Fibroblast of the aortic adventitia (primary cell): Measurements from ENCODE around the gene FAM131A. TPM values are rescaled to one million over a fixed set of nuclear protein-coding genes. Genes with fewer than 3 reads are reported as not detected.

Source experiments
- DNase-seq: peaks from one replicate; pipeline ENCODE4 v3.0.0-alpha.2; 2010; ENCODE audit warnings: low read depth
- H3K4me3 ChIP-seq: 2 replicates; pipeline ENCODE4 v1.5.1; 2011; ENCODE audit warnings: low read depth, mild to moderate bottlenecking, control low read depth, low read length, moderate library complexity
- total RNA-seq: library from RNA; depleted of rRNA; stranded (reverse); fragments of >200 nt; gene quantifications from 2 replicates; pipeline ENCODE4 v1.2.3, GENCODE V29; 2012; ENCODE audit warnings: low replicate concordance
- TF ChIP-seq, protein P1 (sequence below): IDR thresholded peaks from 2 replicates; pipeline ENCODE4 v1.5.1; 2011; ENCODE audit warnings: mild to moderate bottlenecking, low read length, control low read depth, inconsistent platforms; ENCODE audit not compliant: insufficient read depth

Gene FAM131A
- total RNA-seq, 1 donor = 14.0 TPM

DNA sequence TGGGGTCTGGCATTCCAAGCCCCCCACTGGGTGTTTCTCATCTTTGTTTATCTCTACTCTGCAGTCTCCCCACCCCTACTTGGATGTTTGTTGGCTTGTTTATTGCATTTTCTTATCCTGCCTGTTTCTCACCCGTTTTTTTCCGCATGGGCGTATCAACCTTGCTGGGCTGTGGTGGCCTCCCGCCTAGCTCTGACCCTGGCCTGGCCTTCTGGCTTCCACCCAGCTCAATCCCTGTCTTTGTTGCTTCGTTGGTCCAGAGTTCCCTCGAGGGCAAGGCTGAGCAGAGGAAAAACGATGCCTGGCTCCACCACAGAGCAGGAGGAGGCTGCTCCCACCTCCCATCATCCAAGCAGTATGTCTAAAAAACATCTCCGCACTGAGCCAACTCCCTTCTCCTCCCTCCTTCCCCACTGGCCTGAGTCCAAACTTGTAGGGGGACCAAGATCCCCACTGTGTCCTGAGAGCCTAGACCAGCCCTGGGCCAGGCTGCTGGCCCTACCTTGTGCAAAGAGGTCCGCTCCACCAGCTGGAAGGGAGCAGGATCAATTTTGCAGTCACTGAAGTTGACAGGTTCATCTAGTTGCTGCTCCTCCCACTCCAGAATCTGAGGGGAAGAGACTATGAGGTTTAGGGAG, 14.2 kb downstream of the FAM131A start:
- no peak for DNase-seq
- H3K4me3 ChIP-seq = no peak overlapping the region
- TF ChIP-seq, protein P1, sequence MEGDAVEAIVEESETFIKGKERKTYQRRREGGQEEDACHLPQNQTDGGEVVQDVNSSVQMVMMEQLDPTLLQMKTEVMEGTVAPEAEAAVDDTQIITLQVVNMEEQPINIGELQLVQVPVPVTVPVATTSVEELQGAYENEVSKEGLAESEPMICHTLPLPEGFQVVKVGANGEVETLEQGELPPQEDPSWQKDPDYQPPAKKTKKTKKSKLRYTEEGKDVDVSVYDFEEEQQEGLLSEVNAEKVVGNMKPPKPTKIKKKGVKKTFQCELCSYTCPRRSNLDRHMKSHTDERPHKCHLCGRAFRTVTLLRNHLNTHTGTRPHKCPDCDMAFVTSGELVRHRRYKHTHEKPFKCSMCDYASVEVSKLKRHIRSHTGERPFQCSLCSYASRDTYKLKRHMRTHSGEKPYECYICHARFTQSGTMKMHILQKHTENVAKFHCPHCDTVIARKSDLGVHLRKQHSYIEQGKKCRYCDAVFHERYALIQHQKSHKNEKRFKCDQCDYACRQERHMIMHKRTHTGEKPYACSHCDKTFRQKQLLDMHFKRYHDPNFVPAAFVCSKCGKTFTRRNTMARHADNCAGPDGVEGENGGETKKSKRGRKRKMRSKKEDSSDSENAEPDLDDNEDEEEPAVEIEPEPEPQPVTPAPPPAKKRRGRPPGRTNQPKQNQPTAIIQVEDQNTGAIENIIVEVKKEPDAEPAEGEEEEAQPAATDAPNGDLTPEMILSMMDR = no peak

DNA sequence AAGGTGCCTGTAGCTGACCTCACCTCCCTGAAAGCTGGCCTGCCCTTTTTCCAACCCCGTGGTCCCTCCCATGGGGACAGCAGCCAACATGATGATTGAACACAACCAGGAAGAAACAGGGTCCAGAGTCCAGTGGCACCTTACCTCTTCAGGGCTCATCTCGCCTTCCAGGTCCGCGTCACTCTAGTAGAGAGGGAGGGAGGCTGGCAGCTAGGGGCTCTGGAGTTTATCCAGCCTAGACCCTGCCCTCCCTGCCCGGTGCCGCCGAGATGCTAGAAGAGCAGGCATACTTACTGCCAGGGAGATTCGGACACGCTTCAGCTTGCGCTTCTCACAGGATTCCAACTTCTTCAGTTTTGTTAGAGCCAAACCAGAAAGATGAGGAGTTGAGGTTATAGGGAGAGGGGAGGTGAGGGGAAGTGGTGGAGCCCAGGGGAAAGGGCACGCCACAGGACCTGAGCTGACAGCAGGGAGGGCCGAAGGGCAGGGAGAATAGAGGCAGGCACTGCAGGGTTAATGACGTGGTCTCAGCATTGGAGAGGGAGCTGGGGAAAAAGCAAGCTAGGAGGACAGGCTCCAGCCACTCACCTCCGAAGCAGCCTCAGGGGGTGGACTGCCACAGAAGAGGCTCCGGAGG, 14.9 kb downstream of the FAM131A start:
- TF ChIP-seq, protein P1 = no peak
- H3K4me3 ChIP-seq = no peak overlapping the region
- no peak for DNase-seq

DNA sequence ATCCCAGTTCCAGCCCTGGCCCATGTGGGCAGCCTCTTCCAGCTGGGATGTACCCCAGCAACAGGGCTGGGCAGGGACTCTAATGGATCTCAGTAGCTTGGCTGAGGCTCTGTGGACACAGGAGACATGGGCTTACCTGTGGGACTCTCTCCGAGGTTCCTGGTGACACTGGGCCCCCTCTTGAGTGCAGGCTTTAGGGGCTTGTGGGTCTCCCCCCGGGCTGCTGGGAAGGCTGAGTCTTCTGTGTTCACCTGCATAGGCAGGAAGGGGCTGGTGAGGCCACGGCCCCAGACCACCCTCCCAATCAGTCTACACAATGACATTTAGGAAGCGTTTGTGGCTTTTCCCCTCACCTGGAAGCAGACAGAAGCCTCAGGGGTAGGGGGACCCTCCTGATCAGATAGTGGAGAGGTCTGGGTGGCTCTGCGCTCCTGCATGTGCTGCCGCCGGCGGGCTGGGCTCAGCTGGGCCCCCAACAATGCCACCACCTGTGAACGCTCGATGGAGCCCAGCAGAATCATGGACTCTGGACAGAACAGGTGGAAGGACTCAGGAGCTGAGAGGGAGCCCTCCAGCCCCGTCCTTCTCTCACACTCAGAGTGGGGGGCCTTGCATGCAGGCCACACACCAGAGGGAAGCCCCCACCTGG, 15.6 kb downstream of the FAM131A start:
- no peak for DNase-seq
- H3K4me3 ChIP-seq = no peak overlapping the region
- TF ChIP-seq, protein P1 = no peak

DNA sequence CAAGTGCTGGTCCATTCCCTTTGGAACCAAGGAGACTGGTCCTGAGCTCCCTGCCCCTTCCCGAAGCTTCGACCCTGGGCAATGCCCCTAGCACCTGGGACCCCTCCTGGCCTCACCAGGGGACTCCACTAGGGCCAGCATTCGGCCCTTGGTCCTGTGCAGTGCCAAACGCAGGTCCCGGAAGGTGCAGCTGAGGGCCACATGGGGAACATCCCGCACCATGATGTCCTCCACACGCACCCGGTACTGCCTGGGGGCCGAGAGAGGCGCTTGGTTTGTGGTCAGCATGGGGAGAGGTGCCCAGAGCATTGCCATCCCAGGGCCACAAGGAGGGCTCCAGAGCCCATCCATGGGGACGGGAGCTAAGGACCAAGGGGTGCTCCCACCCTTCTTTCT, 16.1 kb downstream of the FAM131A start:
- DNase-seq = no peak
- TF ChIP-seq, protein P1 = no peak
- H3K4me3 ChIP-seq = no peak overlapping the region

DNA sequence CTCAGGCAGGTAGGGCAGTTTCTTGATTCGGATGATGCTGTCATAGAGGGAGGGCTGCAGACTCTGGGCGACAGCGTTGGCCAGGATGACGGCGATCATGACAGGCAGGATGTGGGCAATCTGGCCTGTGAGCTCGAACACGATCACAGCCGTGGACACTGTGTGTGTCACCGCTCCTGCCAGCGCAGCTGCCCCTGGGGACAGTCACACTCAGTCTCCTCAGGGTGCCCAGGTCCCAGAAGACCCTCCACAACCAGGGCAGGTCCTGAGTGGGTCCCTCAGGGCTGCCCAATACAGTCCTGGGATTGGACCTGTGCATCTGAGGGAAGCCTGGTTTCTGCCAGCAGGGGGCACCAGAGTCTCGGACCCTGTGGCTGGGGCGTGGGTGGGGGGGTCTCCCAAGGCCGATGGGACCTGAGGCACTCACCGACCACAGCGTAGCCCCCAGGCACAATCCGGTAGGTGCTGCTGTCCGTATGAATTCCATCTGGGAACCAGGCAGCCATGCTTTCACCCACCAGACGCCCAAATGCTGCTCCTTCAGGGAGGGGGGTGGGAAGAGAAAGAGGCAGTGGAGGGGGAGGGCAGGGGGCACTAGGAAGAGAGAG, 16.8 kb downstream of the FAM131A start:
- TF ChIP-seq, protein P1 = peak; percentile 85
- no peak for DNase-seq

DNA sequence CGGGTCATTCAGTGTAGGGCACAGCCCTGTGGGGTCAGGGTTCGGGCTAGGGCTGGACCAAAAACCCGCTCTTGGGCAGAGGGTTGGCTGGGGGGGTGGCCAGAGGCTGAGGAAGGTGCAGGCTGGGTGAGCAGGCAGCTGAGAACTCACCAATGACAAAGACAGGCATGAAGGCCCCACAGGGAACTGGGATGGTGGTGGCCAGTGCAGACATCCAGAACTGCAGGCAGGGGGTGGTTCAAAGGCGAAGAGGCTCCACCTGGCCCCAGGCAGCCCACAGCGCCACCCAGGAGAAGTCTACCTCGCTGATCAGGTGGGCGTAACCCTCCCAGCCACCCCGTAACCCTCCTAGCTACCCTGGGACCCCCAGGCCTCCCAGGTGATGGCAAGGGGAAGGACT, 17.4 kb downstream of the FAM131A start:
- no peak for DNase-seq
- no peak overlapping the region for H3K4me3 ChIP-seq
- TF ChIP-seq, protein P1 = no peak

More for the DNA sequence above, 16.8 kb downstream of the FAM131A start:
- no peak overlapping the region for H3K4me3 ChIP-seq
